GM19043 (cell line): ENCODE measurements around the gene PLSCR2.
"Not testable (repeated sequence)": the region's sequence is repeated elsewhere in the genome, so short reads cannot be mapped to it uniquely, and the experiment has no call there.

Experiments used
- ATAC-seq: cut with Tn5 transposase; IDR thresholded peaks from one replicate; pipeline ENCODE4 v1.9.1; 2021; ENCODE audit warnings: low read depth; ENCODE audit not compliant: unreplicated experiment

PLSCR2 gene

GRCh38 chr3:146425341-146425740, 44.0 kb downstream of the PLSCR2 start:
- ATAC-seq, result no peak

- ATAC-seq, result no peak
Measured at GRCh38 chr3:146421819-146422759, 47.3 kb downstream of the PLSCR2 start.

GRCh38 chr3:146416366-146416765, 53.0 kb downstream of the PLSCR2 start:
- no peak for ATAC-seq

- no peak for ATAC-seq
Measured at GRCh38 chr3:146414010-146414409, 55.4 kb downstream of the PLSCR2 start.

GRCh38 chr3:146412711-146413110, 56.6 kb downstream of the PLSCR2 start:
- not testable (repeated sequence) for ATAC-seq

- no peak for ATAC-seq
Measured at GRCh38 chr3:146407956-146408355, 61.4 kb downstream of the PLSCR2 start.

GRCh38 chr3:146404436-146404835, 64.9 kb downstream of the PLSCR2 start:
- no peak for ATAC-seq

GRCh38 chr3:146403792-146404191, 65.6 kb downstream of the PLSCR2 start:
- no peak for ATAC-seq

GRCh38 chr3:146396792-146397191, 72.6 kb downstream of the PLSCR2 start:
- ATAC-seq, result no peak

- ATAC-seq, result no peak
Measured at GRCh38 chr3:146395164-146395563, 74.2 kb downstream of the PLSCR2 start.

GRCh38 chr3:146390957-146391356, 78.4 kb downstream of the PLSCR2 start:
- no peak for ATAC-seq

GRCh38 chr3:146390006-146390772, 79.2 kb downstream of the PLSCR2 start:
- ATAC-seq, result no peak

- no peak for ATAC-seq
Measured at GRCh38 chr3:146387566-146387965, 81.8 kb downstream of the PLSCR2 start.

- ATAC-seq, result no peak
Measured at GRCh38 chr3:146386936-146387335, 82.4 kb downstream of the PLSCR2 start.

GRCh38 chr3:146384786-146385185, 84.6 kb downstream of the PLSCR2 start:
- ATAC-seq, result no peak
